A673 (cell line): ENCODE measurements around the gene NT5E. TPM values are rescaled to one million over a fixed set of nuclear protein-coding genes. Genes with fewer than 3 reads are reported as not detected.

Experiments
- BruUV-seq: library from RNA; stranded (reverse); fragments of 400-500 nt; replicated peaks from 2 replicates; lab custom pipeline; 2021; lab: Mats Ljungman, UMichigan
- CTCF ChIA-PET: fragments of 300-600 bp; sonication (Branson Sonifier 250); formaldehyde crosslinking; loops from one replicate; lab custom pipeline; 2022; ENCODE audit warnings: antibody characterized with exemption; lab: Charles Lee
- POLR2A ChIA-PET: fragments of 300-600 bp; sonication (Branson Sonifier 250); formaldehyde crosslinking; loops from one replicate; lab custom pipeline; 2022; ENCODE audit warnings: antibody characterized with exemption; ENCODE audit not compliant: low non-redundant PET; lab: Charles Lee
- DNase-seq: peaks from one replicate; pipeline ENCODE4 v3.0.0-alpha.2; 2015; ENCODE audit warnings: low spot score
- H3K27ac ChIP-seq: fragments of 200-600 bp; sonication (generic); 2 replicates; pipeline ENCODE4 v1.5.1; 2016; ENCODE audit warnings: mixed run types, low read depth, mild to moderate bottlenecking, mixed read lengths, antibody characterized with exemption, low read length; ENCODE audit not compliant: poor library complexity, severe bottlenecking
- H3K27me3 ChIP-seq: fragments of 200-600 bp; sonication (generic); replicated peaks from 2 replicates; pipeline ENCODE4 v1.6.1; 2017; ENCODE audit warnings: mixed run types, low read depth, mild to moderate bottlenecking, mixed read lengths, antibody characterized with exemption, low read length; ENCODE audit not compliant: insufficient read depth, poor library complexity
- H3K36me3 ChIP-seq: fragments of 200-600 bp; sonication (generic); 2 replicates; pipeline ENCODE4 v1.6.1; 2016; ENCODE audit warnings: mixed run types, mild to moderate bottlenecking, mixed read lengths, antibody characterized with exemption, low read length; ENCODE audit not compliant: insufficient read depth, poor library complexity, severe bottlenecking
- H3K4me1 ChIP-seq: fragments of 200-600 bp; sonication (generic); 2 replicates; pipeline ENCODE4 v1.6.1; 2017; ENCODE audit warnings: mixed run types, mild to moderate bottlenecking, mixed read lengths, antibody characterized with exemption, low read length; ENCODE audit not compliant: insufficient read depth, poor library complexity, severe bottlenecking
- H3K4me3 ChIP-seq: fragments of 200-600 bp; sonication (generic); 2 replicates; pipeline ENCODE4 v1.5.1; 2016; ENCODE audit warnings: low read depth, mixed run types, mild to moderate bottlenecking, mixed read lengths, low read length; ENCODE audit not compliant: poor library complexity, severe bottlenecking
- H3K9me3 ChIP-seq: fragments of 200-600 bp; sonication (generic); 2 replicates; pipeline ENCODE4 v1.6.1; 2016; ENCODE audit warnings: mixed run types, low read depth, mild to moderate bottlenecking, mixed read lengths, antibody characterized with exemption, low read length; ENCODE audit not compliant: poor library complexity, severe bottlenecking
- CTCF ChIP-seq: fragments of 300-800, 200-600 bp; sonication (generic); conservative IDR thresholded peaks from 2 replicates; pipeline ENCODE4 v1.5.1; 2017; ENCODE audit warnings: low read depth, mild to moderate bottlenecking, antibody characterized with exemption, low read length, moderate library complexity, mixed read lengths
- EZH2 ChIP-seq: fragments of 200-600 bp; sonication (generic); IDR thresholded peaks from 2 replicates; pipeline ENCODE4 v1.6.1; 2017; ENCODE audit warnings: borderline replicate concordance, low read depth, mild to moderate bottlenecking, mixed read lengths, antibody characterized with exemption, low read length; ENCODE audit not compliant: poor library complexity, severe bottlenecking
- intact Hi-C: fragments of 100-400 bp; cut with micrococcal nuclease; formaldehyde crosslinking; loops from one replicate; pipeline ENCODE4 v1.10.0; 2022; ENCODE audit not compliant: unreplicated experiment
- total RNA-seq: library from RNA; stranded (reverse); gene quantifications from 2 replicates; pipeline ENCODE4 v1.2.3, GENCODE V29; 2021

The NT5E gene
- total RNA-seq, 1 experiment from 2014 or later, result 32.7 TPM

GRCh38 chr6:85472744-85473143, 22.9 kb downstream of the NT5E start:
- BruUV-seq, result no TSS peak
- Histone ChIP-seq H3K27ac (no peak overlapping the region), H3K4me3 (no peak overlapping the region), H3K4me1 (no peaks in the 10 kb centered on the region), H3K27me3 (no peaks in the 10 kb centered on the region), H3K36me3 (no peaks in the 10 kb centered on the region), H3K9me3 (no peaks in the 10 kb centered on the region)
- ChIA-PET POLR2A (no interaction called here), CTCF (no interaction called here)
- intact Hi-C loops, result no loop called here
- no peak for TF ChIP-seq CTCF
- no peak for TF ChIP-seq EZH2
- no peak for DNase-seq

- H3K9me3 ChIP-seq, result no peaks in the 10 kb centered on the region
- POLR2A ChIA-PET, result no interaction called here
- BruUV-seq, result no TSS peak
- no peak overlapping the region for H3K4me3 ChIP-seq
- intact Hi-C loops, result no loop called here
- TF ChIP-seq CTCF (no peak), EZH2 (no peak)
- H3K4me1 ChIP-seq, result no peaks in the 10 kb centered on the region
- no peaks in the 10 kb centered on the region for H3K27me3 ChIP-seq
- CTCF ChIA-PET, result no interaction called here
- no peak overlapping the region for H3K27ac ChIP-seq
- H3K36me3 ChIP-seq, result no peaks in the 10 kb centered on the region
- DNase-seq, result no peak
These were observed 23.9 kb downstream of the NT5E start for GRCh38 chr6:85473748-85474147.

GRCh38 chr6:85476532-85476931, 26.6 kb downstream of the NT5E start:
- no peaks in the 10 kb centered on the region for H3K36me3 ChIP-seq
- H3K9me3 ChIP-seq, result no peaks in the 10 kb centered on the region
- TF ChIP-seq CTCF (no peak), EZH2 (no peak)
- intact Hi-C loops, result no loop called here
- no peak for DNase-seq
- CTCF ChIA-PET, result no interaction called here
- H3K27me3 ChIP-seq, result no peaks in the 10 kb centered on the region
- H3K4me1 ChIP-seq, result no peaks in the 10 kb centered on the region
- no TSS peak for BruUV-seq
- H3K4me3 ChIP-seq, result no peak overlapping the region
- POLR2A ChIA-PET, result no interaction called here
- H3K27ac ChIP-seq, result no peak overlapping the region
